Iris pigment epithelial cell (primary cell): ENCODE results near the gene MAML2.

Source experiments
- DNase-seq: peaks from one replicate; pipeline ENCODE4 v3.0.0-alpha.2; 2011; ENCODE audit warnings: low read depth

Gene MAML2

DNA sequence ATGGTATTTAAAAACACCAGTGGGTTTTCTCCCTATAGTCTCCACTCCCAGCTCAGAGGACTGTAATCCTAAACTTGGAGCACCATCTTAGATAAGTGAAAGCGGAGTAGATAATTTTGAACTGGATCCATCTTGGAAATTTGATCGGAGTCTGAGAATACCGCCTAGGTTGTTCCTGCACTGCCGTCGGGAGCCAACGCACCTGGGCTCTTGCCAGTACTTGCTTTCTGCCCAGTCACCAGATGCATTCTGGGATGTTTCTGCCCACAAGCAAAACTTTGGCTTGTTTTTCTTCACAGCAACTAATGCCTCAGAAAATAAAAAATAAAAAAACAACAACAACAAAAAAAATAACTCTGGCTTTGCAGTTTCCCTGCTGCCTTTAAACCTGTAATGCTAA is 306.1 kb downstream of the MAML2 start:
- no peak for DNase-seq

DNA sequence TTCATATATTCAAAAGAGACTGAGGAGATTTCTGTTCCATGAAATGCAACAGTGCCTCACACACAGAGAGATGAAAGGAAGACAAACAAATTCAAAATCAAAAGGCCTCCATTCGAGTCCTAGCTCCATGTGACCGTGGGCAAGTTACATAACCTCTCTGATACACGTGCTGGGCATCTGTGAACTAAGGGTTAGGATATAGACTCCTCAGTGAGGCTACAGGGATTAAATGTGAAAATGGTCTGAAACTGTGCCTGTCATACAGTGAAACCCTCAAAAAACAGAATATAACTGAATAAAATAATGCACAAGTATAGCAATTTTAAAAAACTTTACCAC is 307.3 kb downstream of the MAML2 start:
- DNase-seq: no peak

DNA sequence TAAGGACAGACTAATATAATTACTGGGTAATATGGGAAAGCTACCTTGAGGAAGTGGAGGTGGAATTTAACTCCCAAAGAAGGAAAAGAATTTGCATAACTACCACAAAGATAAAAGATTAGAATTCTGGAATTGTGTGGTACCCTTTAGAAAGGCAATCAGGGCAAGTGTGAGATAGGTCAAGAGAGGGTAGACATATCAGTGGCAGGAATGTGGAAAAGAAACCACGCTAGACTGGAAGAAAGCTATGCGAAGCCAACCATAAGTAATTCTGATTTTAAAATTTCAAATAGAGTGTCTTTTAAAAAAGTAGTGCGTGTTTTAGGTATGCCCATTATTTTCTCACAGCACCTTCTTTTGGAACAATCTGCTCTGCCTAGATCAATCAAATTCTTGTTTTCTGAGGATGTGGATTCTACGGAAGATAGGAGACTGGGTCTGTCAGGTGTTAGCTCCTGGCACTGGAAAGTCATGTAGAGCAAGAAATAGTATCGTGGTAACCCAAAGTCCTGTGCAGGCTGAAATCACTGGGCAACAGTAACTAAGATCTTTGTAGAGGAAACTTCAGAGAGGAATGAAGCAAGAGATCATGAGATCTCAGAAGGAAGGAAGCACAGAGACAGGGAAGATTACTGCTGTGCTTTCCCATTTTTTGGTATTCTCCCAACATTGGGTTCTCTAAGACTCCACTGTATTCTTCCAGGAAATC is 307.8 kb downstream of the MAML2 start:
- DNase-seq: no peak

DNA sequence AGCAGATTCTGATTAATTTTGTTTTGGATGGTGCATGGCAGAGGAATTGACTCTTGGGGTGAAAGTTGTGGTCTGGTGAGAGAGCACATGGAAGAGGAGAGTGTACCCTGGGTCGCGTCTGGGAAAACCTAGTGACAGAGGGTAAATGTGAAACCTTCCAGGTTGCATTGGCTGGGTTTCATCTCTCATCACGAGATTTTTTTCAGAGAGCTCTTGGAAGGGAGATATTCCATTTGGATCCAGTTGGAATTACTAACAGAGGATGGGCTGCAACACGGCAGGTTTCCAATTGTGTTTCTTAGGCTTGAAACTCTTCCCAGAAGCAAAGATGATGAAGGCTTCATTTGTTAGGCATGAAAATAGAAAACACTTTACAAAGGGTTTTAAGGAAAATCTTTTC is 309.4 kb downstream of the MAML2 start:
- DNase-seq: no peak

DNA sequence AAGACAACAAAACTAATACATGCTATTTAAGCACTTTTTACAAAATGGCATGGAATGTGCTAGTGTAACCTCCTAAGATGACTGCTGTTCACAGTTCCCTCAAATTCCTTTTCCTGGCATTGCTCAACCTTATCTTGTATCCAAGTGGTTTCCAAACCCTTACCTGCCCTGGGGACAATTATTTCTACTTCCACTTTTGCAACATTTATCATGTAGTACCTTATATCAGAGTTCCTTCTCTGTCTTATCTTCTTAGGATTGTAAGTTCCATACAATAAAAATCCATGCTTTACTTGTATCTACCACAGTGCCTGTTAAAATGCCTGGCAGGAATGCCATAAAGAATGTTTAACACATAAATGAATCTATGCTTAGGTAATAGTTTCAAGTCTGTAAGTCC is 309.9 kb downstream of the MAML2 start:
- no peak for DNase-seq

DNA sequence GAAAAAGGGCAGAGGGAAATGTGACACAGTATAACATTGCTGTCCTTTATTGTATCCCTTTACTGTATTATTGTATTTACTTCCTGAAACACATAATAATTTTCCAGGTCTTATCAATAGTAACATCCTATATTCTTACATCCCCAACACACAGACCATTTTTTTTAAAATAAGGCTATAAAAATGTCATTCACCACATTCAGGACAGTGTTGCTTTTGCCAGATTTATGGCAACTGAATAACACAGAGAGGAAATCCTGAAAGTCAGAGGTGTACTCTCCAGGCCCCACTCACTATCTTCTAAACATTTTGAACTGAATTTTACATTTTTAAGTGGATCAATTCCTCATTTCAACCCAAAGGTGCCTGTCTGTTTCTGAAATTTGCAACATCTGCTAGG is 314.2 kb downstream of the MAML2 start:
- no peak for DNase-seq

DNA sequence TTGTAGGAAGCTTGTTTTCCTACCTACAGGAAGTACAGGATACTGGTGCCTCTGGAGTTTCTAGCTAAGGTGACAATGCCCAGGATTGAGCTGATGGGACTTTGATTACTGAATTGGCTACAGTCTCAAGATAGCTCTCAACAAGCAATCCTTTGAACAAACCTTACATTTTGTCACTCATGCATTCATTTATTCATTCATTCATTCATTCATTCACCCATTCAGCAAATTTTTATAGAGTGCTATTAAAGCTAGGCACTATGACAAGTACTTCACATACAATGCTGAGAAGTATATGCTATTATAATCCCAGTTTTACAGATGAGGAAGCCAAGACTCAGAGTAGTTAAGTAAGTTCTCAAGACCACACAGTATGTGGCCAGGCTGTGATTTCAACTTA is 316.0 kb downstream of the MAML2 start:
- no peak for DNase-seq

DNA sequence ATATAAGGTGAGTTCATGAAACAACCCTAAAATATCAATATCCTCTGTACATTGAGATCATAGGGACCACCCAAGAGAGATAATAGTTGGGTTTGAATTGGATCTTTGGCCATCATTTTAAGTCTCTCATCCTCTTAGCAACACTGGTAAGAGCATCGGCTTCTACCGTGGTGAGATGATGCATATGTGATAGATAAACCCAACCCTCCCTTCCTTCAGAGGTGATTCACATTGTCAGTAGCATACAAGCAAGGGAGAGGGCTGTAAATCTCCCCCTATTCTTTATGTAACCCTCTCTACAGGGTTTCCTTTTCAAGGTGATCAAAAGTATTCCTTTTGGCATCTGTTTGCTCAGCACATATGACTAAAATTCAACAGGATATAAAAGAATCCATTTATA is 316.7 kb downstream of the MAML2 start:
- no peak for DNase-seq

DNA sequence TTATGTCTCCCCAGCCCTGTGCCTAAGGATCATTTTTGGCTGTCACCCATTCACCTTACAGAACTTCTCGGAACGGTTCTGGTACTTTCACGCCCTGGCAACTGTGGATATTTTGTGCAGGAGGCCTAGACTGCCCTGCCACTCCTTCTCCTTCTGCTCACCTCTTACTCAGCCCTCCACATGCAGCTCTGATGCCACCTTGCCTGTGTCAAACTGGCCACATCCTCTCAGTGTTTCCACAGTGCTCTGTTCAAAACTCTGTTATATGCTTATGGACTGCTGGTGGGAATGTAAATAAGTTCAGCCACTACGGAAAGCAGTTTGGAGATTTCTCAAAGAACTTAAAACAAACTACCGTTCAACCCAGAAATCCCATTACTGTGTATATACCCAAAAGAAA is 318.3 kb downstream of the MAML2 start:
- DNase-seq: no peak

DNA sequence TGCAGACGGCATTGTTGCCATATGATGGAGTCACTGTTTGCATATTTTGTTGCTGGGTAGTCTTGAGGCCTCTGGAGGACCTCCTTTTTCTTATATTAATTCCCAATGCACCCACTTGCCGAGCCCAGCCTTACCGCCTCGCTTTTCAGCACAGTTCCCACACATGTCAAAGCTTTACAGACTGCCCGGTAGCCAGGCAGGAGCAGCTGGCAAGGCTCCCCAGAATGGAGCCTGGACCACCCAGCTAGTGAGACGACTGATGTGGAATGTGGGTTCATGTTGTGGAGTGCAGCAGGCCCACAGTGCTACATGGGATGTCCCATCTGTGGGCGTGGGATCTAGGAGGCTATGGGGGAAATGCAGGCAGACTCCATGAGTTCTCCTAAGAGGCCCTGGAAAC is 319.7 kb downstream of the MAML2 start:
- no peak for DNase-seq

DNA sequence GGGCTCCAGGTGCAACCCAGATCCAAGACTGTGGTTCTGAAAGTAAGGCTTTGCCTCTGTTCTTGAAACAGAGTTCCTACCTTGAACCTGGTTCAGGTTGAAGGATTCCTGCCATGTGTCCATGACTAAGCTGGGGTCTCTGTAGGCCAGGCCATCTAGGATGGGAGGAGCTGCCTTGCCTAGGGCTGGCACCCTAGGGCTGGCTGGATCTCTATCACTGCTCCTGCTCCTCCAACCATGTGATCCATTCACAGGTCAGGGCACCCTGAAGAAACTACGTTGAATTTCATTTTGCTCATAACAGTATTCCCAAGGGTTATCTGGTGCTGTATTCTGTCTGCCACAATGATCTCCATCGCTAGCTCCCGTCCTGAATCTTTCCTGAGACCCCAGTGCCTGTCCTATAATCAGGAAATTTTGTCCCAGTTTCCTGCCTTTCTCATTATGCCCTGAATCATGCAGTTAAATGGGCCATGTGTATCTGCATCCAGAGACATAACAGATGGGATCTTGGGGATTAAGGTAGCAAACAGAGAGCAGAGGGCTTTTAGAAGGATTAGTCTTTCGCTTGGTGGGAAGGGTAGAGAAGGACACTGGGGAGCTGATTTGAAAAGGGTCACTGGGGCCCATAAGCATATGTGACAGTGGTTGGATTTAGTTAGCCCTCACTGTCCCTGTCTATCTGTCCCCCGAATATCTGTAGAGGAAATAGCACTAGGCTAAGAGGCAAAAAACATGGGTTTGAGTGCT is 320.9 kb downstream of the MAML2 start:
- no peak for DNase-seq

DNA sequence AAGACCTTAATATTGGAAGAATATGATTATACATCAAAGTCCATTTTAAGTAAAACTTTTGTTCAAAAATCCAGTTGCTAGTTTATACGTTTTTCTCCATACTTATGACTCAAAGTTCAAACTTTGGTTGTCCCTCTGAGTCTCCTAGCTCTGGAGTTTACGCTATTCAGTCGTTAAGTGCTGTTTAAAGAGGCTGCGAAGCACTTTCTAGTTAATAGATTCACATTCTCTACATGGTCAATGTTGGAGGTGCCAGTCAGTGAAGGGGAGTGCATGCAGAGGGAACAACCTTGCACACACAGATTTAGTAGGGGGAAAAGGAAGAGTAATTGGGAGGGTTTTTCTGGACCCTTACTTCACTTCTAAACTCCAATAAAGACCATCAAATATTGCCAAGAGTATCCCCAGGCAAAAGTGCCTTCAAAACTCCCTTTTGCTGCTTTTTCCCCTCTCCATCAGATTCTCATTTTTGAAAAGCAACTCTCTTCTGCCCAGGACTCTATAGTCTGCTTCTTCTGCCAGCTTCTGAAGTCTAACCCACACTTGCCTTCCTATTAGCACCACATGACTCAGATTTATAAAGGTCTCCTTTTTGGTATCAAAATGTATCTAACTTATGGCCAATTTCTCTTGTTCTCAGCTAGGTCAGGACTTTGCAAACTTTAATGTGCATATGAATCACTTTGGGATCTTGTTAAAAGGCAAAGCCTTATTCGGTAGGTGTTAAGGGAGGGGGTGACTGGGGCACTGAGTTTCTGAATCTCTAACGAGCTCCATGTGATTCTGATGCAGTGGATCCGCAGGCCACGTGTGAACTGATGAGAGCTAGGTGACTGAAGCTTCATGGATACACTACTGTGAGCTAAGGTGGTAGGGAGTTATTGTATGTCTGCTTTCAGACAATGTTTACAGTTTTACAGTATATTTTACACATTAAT is 322.9 kb downstream of the MAML2 start:
- no peak for DNase-seq

DNA sequence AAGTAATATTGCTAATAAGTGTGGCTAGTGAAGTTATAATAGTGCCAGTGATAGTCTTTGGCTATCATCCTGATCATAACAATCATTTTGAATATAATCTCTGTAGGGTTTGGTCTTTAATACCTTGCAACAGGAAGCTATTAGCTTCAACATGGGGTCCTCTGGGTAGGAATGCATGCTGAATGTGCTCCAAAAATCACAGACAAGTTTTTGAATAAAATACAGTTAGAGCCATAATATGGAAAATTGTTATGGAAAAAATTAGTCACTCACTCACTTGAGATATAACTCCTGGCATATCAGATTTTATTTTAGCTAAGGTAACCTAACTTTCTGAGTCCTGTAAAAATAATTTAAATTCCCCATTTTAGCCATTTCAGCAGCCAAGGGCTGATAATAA is 323.7 kb downstream of the MAML2 start:
- DNase-seq: no peak

DNA sequence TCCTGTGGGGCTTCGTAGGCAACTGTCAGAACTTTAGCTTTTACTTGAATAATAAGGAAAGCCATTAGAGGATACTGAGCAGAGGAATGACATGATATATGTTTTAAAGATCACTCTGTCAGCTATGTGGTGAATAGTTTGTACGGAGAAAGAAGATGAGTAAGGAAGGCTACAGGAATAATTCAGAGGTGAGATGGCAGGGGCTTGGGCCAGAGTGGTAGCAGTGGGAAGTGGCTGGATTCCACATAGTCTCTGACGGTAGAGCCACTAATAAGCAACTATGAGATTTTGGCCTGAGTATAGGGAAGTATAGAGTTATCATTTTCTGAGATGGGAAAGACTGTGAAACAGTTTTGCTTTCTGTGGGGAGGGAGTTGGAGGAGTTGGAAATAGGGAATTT is 325.1 kb downstream of the MAML2 start:
- DNase-seq: no peak

DNA sequence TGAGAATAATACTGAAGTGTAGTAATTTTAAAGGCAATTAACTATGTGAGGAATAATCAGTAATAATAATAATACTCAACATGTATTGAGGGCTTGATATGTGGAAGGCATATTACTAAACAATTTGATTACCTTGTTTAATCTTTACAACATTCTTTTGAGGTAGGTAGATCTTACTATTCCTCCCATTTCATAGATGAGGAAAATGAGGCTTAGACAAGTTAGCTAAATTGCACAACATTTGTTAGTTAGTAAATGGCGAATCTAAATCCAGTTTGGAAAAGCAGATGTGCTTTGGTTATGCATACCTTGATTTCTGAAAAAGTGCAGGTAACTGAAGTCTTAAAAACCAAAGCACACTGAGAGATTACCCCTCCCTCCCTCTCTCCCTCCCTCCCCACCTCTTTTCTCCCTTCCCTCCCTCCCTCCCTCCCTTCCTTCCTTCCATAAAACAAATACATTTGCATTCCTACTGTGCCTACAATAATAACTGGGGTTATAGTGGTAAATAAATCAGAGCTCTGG is 326.0 kb downstream of the MAML2 start:
- no peak for DNase-seq

DNA sequence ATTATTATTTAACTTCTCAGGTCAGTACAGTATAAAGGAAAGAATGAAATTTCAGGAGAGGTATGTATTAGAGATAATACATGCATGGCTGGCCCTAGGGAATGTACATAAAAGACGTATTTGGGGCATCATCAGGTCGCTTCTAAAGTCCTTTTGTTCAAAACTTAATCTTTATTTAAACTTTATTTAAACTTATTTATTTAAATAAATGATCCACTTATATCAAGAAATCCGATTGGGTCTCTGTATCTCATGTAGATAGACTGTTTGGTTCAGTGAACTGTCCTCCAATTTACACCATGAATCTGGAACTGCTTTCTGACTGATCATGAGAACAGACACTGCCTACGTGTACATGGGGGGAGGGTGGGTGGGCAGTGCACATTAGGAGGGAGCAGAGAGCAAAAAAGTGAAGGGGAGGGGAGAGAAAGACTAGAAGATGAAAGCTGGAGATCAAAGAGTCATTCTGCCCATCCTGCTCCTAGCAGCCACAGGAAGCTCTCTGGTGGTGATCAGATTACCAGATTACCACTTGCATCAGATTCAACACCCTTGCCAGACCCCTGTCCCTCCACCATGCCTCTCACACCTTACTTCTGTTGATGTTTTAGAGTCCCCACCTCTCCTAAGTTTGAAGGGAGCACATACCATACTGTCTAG is 327.0 kb downstream of the MAML2 start:
- no peak for DNase-seq

DNA sequence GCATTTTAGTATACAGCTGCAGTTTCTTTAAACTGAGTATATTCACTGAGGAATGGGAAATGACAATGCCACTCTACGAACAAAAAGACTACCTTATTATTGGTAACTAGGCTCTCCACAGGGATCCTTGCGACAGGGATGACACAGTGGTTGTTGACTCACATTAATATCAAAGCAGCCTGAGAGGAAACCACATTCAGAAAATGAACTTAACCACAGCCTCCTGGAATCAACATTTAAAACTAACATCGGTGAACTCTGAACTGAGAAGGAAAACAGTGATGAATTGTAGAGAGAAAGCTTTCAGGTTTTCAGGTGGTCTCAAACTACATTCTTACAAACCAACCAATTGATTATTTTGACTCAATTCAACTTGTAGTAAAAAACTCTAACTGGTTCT is 328.8 kb downstream of the MAML2 start:
- DNase-seq: peak; percentile 82

DNA sequence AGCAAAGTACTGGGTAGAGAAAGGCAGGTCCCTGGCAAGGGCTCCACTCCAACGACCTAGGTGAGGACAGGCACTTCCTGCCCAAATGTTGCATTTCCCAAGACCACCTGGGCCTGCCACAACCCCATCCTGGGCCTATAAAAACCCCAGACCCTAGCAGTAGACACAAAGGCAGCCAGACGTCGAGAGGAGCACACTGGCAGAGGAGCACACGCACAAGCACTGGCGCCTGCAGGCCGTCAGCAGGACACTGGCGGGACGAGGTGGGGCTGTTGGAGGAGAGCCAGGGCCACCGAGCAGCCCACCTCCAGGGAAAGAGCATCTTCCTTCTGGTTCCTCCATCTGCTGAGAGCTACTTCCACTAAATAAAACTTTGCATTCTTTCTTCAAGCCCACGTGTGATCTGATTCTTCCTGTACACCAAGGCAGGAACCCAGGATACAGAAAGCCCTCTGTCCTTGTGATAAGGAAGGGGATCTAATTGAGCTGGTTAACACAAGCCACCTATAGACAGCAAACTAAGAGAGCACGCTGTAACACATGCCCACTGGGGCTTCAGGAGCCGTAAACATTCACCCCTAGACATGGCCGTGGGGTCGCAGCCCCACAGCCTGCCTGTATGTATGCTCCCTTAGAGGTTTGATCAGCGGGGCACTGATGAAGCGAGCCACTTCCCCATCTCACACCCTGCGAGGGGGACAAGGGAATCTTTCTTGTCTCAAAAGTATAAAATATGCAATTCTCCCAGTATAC is 329.4 kb downstream of the MAML2 start:
- DNase-seq: no peak

DNA sequence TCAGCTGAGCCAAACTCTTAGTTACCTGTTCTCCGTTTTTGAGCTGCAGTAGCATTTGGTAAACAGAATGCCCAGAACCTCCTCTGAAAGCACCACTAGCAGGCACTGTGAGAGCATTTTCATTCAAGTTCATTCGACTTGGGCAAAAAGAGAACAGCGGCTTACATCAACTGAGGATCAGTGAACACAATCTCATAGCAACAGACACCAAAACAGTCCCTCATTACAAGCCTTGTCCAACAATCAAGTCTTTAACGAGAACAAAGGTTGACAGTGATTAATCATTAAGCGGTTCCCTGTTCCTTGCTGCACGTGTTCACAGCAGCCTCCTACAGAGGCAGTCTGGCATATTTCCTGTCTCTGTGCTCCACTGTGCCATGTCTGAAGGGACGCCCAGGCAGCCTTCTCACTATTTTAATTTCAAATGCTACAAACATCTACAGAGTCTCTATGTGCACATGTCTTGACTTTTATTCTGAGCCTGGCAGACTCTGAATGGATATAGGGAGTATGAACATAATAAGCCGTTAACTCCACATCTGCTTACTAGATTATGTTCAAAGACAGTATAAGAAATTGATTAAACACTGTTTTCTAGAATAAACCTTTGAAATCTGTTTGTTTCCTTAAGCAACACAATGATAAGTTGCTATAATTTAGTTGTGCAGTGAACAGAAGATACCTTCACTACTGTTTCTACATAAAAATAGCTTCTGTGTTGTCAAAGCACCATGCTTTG is 330.7 kb downstream of the MAML2 start:
- peak; percentile 86 for DNase-seq

DNA sequence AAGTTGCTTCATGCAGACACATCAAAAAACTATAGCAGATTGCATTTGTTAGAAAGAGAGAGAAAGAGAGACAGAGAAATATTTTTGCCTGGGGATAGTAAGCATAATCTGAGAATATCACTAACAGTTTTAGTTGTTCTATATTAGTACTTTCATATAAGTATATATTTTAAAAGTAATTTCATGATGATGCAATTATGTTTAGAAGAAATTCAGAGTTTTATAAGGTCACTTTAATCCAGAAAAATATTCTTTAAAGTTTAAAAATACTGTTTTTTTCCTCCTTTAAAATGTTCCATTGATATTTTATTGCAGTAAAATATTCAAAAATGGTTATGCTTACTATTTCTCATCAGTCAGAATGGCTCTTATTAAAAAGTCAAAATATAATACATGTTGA is 332.3 kb downstream of the MAML2 start:
- no peak for DNase-seq
